Measurements from ENCODE around the gene NR3C2.

DNA sequence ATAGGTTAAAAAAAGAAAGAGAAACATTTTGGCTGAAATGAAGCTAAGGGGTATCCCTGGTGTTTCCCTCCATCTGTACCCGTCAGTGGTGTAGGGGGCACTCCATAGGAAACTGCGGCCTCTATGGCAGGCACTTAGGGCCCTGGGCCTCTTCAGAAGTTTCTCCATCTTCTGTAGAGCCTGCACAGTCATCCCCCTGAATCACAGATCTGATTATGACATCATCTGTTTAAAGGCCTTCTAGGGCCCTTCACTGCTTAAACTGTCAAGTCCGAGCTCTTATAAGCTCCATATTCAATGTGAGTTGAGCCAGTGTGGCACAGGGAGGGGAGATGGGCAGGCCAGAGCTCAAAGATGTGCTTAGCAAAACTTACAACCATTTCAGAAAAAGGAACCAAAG, 241.3 kb downstream of the NR3C2 start:
- no peak for TF ChIP-seq EZH2 (optimal IDR thresholded peaks at IDR 0.05; ENCODE audit: low read depth, low read length)
- TF ChIP-seq, protein P1, sequence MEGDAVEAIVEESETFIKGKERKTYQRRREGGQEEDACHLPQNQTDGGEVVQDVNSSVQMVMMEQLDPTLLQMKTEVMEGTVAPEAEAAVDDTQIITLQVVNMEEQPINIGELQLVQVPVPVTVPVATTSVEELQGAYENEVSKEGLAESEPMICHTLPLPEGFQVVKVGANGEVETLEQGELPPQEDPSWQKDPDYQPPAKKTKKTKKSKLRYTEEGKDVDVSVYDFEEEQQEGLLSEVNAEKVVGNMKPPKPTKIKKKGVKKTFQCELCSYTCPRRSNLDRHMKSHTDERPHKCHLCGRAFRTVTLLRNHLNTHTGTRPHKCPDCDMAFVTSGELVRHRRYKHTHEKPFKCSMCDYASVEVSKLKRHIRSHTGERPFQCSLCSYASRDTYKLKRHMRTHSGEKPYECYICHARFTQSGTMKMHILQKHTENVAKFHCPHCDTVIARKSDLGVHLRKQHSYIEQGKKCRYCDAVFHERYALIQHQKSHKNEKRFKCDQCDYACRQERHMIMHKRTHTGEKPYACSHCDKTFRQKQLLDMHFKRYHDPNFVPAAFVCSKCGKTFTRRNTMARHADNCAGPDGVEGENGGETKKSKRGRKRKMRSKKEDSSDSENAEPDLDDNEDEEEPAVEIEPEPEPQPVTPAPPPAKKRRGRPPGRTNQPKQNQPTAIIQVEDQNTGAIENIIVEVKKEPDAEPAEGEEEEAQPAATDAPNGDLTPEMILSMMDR (IDR thresholded peaks at IDR 0.05; ENCODE audit: low read length) = no peak
